ENCODE results near the gene CBLN3.
"Not testable (repeated sequence)": the region's sequence is repeated elsewhere in the genome, so short reads cannot be mapped to it uniquely, and the experiment has no call there.

CBLN3 gene

DNA sequence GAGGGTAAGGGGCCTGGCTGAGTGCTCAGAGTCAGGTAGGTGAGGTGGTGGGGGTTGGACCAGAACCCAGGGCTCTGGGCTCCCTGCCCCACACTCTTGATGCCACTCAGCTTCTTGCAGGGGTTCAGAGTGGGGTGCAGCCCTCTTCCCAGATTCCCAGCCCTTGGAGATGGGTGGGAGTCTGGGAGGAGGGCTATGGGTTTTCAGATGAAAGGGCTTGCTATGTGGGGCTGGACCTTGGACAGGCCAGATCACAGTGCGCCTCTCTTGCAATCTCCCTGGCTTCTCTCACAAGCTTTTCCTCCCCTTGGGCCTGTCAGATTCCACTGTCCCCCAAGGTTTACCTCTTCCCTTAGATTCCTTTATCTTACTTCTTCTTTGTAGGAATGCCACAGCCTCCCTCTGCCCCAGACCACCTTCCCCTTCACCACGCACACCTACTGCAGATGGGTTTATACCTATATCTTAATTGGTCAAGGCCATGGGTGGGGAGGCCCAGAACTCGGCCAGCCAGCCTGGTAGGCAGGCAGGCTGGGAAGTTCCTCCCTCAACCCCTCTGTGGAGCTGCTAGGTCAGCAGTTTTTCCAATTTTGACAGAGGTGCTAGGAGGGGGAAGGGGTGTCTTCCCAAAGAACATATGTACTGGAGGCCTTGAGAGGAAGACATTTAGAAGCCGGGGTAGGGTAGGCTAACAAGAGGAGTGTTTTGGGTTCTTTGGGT, 29.3 kb downstream of the CBLN3 start:
- no peak for DNase-seq

- no peak for DNase-seq
These were observed 30.0 kb downstream of the CBLN3 start for GRCh38 chr14:24399447-24399822.

DNA sequence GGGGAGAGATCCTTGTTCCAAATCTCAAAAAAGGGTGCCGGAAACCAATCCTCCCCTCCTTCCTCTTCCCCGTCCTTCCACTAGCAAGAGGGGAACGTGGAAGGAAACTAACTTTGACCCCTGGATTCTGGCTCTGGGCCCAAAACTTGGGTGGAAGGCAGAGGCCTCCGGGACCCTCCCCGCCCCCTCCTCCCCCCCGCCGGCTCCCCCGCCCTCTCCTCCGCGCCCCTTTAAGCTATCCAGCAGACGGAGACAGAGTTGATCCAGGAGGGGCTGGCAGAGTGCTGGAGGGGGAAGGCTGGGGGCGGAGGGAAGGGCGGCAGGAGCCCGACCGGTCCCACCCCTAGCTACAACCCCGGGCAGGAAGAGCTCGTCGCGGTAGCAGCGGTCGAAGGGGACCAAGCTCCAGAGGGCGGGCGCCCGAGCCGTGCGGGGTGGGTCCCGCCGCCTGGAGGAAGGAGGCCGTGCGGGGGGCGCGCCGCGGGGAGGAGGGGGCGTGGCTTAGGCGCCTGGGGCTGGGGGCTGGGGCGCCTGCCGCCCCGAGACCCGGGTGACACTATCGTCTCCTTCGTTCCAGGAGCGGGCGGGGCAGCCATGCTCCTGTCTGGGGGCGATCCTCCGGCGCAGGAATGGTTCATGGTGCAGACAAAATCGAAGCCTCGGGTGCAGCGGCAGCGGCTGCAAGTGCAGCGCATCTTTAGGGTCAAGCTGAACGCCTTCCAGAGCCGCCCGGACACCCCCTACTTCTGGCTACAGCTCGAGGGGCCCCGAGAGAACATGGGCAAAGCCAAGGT, 30.6 kb downstream of the CBLN3 start, which contains the start of gene NYNRIN:
TSS of gene NYNRIN (plus strand) at position 351 of the 794 bp plus-strand sequence. CDS start at position 595, 244 bp downstream.
- DNase-seq, result peak; percentile 22

GRCh38 chr14:24398293-24398652, 31.2 kb downstream of the CBLN3 start:
- DNase-seq, result no peak

GRCh38 chr14:24397639-24398292, 31.7 kb downstream of the CBLN3 start:
- DNase-seq, result no peak

GRCh38 chr14:24395609-24396582, 33.6 kb downstream of the CBLN3 start:
- no peak for DNase-seq

GRCh38 chr14:24394275-24394674, 35.2 kb downstream of the CBLN3 start:
- DNase-seq, result no peak

GRCh38 chr14:24392325-24393091, 37.0 kb downstream of the CBLN3 start:
- DNase-seq, result peak; percentile 84

GRCh38 chr14:24390701-24391468, 38.6 kb downstream of the CBLN3 start:
- DNase-seq, result no peak

DNA sequence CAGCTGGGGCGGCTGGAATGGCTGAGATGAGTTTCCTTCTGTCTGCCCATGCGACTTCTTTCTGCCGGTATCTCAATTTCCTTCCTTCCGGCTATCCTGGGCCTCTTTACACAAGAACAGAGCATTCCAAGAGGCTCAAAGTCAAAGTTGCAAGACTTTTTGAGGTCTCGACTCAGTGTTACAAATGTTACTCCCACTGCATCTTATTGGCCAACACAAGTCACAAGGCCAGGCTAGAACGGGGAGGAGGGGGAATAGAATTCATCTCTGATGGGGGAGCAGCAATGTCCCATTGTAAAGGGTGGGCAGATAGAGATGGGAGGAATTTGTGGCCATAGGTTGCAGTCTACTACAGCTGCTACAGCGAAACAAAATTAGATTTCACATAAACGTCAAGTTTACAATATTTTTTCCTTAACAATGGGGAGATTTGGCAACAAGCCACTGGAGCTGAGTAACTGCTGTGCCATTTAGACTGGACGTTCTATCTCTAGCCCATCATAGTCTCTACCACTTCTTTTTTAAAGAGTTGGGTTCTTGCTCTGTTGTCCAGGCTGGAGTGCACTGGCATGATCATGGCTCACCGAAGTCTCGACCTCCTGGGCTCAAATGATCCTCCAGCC, 40.1 kb downstream of the CBLN3 start:
- no peak for DNase-seq

DNA sequence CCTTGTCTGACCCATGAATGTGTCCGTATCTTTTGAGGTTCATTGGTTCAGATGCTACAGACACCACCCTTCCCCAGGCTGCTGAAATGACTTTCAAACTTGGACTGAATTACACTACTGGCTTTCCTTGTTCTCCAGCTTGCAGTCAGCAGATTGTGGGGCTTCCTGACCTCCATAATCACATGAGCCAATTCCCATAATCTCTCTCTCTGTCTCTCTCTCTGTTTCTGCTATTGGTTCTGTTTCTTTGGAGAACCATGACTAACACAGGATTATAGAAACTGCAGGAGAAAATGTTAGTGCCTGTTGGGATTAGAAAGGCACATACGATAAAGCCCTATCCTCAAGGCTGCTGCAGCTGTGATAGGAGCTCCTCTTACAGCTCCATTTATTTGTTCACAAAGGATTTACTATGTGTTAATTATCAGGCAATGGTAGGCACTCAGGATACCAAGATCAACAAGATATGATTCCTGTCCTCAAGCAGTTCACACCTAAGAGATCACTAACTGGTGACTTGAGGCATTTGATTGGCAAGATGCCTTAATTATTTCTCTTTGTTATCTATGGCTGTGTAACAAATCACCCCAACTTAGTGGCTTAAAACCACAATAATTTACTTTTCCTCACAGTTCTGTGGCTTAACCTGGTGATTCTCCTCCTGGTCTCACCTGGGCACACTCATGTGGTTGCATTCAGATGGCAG, 40.8 kb downstream of the CBLN3 start:
- no peak for DNase-seq

DNA sequence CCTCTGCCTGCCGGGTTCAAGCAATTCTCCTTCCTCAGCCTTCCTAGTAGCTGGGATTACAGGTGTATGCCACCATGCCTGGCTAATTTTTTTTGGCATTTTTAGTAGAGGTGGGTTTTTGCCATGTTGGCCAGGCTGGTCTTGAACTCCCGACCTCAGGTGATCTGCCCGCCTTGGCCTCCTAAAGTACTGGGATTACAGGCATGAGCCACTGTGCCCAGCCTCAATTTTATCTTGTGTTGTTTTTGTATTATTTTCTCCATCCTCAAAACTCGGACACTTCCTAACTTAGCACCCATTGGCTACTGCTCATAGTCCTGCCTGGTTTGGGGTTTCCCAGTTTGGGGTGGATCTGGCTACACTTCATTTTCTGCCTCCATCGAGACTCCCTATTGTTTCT, 41.9 kb downstream of the CBLN3 start:
- not testable (repeated sequence) for DNase-seq

DNA sequence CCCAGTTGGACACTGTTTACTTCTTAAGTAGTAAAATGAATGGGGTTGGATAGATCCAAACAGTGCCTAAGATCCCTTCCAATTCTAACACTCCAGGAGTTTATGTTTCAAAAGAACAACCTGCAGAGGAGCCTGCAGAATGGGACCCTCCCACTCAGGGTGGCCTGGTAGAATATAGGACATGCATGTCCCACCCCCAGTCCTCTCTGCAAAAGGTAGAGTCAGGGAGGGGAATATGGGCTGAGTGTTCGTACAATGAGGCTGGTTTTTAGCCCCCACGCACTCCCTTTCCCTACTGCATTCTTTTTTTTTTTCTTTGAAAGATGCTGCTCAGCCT, 42.5 kb downstream of the CBLN3 start:
- no peak for DNase-seq

- DNase-seq, result no peak
These were observed 43.9 kb downstream of the CBLN3 start for GRCh38 chr14:24385524-24385923.

DNA sequence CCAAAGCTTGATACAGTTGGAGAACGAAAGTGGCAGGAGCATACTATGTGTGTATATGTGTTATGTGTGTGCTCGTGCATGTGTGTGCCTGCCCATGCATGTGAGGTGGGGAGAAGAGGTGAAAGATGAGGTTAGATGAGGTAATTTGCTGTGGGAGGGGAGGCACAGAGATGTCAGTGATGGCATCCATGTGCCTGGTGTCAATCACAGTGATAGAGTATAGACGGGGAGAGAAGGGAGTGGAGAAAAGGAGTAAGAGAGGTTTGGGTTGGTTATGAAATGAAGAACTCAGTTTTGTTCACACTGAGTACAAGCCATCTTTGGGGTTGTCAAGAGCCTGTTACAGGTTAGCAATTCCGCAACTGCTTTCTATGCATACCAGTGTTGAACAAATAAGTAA, 45.3 kb downstream of the CBLN3 start:
- no peak for DNase-seq

DNA sequence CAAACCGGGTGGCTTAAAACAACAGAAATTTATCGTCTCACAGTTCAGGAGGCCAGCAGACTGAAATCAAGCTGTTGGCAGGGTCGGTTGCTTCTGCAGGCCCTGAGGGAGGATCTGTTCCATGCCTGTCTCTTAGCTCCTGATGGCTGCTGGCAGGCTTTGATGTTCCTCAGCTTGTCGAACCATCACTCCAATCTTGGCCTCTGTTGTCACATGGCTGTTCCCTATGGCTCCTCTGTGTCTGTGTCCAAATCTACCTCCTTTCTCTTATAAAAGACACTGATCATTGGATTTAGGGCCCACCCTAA, 47.5 kb downstream of the CBLN3 start:
- no peak for DNase-seq

GRCh38 chr14:24381363-24382063, 48.0 kb downstream of the CBLN3 start:
- no peak for DNase-seq

DNA sequence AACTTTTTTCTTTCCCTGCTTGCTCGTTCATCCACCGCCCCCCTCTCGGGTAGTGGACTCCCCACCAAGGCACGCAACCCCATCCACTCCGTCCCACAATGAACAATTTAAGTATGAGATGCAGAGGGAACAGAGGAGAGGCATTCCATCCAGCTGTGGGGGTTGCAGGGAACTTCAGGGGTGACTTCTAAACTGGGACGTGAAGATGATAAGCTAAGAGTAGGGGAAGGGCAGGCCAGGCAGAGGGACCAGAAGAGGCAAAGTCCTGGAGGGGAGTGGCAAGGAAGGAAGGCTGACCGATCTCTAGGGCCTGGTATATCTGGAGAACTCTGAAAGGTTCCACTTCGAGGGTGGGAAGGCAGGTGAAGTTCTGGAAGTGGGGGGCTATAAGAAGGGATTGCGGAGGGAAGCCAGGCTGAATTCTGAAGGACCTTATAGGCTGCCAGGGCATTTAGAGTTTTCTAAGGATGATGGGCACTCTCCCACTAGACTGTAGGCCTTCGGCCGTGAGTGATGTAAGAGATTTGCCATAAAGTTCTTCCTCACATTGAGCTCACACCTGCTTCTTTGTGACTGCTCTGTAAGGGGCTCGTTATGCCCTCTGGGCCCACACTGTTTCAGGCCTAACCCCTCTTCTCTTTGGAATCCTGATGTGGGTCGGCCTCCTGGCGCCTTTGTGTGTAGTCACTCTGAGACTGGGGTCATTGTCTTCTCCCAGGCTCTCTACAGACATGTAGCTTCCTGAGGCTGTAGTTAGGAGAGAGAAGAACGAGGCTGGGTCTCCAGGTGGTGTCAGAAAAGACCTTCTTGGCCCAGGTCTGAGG, 49.3 kb downstream of the CBLN3 start:
- no peak for DNase-seq
